Stimulated activated CD4-positive, alpha-beta T cell treated with anti-CD3 and anti-CD28 coated beads, Interleukin-1b, Interleukin-23, amount 100 ng/mL, for 24 hours (primary cell): ENCODE results near the gene IP6K1.
A peak's percentile ranks its signal among the peaks of the same experiment; 100 is the strongest.
"Not testable (repeated sequence)": the region's sequence is repeated elsewhere in the genome, so short reads cannot be mapped to it uniquely, and the experiment has no call there.

Experiments used
- DNase-seq, 4 experiments: peaks; one replicate each; pipeline ENCODE4 v3.0.0-alpha.2; 2020; ENCODE audit warnings: low read depth in 4 of 4, low spot score in 1 of 4

The IP6K1 gene

DNA sequence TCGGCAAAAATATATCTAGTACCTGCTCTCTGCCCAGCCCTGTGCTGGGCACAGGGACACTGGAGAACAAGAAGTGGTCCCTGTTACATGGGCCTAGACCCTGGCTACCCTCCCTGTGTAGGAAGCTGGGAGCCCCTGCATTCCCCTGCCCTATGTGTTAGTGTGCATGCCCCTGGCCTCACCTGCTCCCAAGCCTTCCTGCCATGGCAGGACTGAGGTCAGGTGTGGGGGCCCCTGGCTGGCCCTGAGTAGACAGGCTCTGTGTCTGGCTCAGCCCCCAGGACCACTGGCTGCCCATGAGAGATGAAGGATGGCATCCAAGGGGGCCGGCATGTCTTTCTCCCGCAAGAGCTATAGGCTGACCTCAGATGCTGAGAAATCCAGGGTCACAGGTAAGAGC is 95.5 kb downstream of the IP6K1 start:
- DNase-seq: not testable (repeated sequence)

DNA sequence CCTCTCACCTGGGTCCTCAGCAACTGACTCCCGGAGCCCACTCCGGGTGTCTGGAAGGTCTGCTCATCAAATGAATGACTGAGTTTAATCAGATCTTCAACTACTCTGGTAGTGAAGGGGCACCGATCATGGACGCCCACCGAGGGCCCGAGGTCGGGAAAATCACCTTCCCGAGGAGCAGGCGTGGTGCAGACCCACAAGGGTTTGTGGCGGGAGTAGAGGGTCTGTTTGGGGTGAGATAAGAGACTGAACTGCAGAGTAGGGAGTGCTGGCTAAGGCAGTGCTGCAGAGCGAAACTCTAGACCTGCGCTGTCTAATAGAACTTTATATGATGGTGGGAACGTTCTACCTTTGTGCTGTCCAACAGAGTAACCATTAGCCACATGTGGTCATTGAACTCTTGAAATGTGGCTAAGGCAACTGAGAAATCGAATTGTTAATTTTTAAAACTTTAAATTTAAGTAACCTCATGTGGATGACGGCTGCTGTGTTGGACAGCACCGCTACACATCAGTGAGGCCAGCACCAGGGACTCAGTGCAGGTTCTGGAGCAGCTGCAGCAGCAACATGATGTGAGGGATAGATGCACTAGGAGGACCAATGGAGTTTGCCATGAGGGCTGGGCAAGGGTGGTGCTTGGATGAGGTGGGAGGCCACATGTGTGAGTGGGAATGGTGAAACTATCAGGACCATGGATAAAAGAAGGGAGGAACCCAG is 96.3 kb downstream of the IP6K1 start:
- not testable (repeated sequence) for DNase-seq

GRCh38 chr3:49689046-49689907 is 97.1 kb downstream of the IP6K1 start, which contains the start of the genes MST1 and RNF123:
MST1 (minus strand) TSS chr3:49689474; CDS start chr3:49688691, 783 bp downstream.
RNF123 (plus strand) TSS chr3:49689557; CDS start chr3:49691166, 1,609 bp downstream.
- DNase-seq: peak; percentile 85 to 89 (median 88)

DNA sequence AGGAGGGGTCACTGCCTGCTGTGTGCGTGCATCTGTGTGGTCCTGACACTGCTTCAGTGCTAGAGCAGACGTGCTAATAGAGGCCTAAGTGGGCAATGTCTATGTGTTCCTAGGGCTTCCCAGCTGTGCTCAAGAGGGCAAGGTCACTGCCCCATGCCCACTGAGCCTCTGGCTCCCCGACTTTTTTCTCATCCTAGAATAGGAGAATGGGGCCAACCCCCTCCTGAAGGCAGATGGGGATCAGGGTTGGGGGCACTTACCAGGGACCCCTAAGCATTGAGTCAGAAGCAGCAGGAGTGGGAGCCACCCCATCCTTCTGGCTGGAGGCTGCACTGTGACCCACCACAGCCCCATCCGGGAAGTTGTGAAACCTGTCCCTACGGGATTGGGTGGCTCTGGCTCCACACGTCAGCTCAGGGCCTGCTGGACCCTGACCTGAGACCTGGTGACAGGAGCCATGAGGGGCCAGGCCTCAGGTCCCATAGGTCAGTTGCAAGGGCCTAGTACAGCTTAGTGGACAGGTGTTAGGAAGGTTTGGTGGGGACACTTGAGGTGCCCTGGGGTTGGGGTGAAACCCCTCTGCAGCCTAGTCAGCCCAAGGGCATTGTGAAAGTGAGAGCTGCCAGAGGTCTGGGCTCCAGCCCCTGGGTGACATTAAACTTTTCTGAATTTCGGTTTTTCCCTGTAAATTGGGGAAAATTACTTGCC is 97.8 kb downstream of the IP6K1 start:
- not testable (repeated sequence) for DNase-seq

- DNase-seq: not testable (repeated sequence)
Observed at GRCh38 chr3:49687424-49687795, 98.9 kb downstream of the IP6K1 start.

GRCh38 chr3:49686769-49687423 is 99.4 kb downstream of the IP6K1 start:
- DNase-seq: peak in 2 of 4 experiments; percentile 19 to 43

- DNase-seq: peak in 1 of 4 experiments; percentile 20
Observed at GRCh38 chr3:49686346-49686745, 100.0 kb downstream of the IP6K1 start.

GRCh38 chr3:49685846-49686245 is 100.5 kb downstream of the IP6K1 start:
- DNase-seq: not testable (repeated sequence)

- not testable (repeated sequence) for DNase-seq
Observed at GRCh38 chr3:49685103-49685502, 101.2 kb downstream of the IP6K1 start.

- DNase-seq: not testable (repeated sequence)
Observed at GRCh38 chr3:49684453-49684852, 101.9 kb downstream of the IP6K1 start.

GRCh38 chr3:49683162-49683561 is 103.2 kb downstream of the IP6K1 start:
- DNase-seq: no peak

DNA sequence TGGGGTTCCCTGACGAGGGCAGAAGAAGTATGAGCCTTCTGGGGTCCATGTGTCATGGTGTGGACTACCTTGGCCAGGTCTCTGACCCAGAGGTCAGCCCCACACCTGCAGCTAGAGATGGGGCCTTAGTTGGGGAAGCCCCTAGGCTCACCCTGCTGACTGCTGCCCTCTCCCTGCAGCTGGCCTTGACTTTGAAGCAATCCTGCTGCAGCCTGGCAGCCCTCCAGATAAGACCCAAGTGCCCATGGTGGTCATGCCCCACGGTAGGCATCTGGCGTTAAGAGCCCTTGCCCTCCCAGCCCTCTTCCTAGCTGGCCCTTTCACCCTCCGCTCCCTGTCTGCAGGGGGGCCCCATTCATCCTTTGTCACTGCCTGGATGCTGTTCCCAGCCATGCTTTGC is 104.8 kb downstream of the IP6K1 start:
- DNase-seq: no peak

- DNase-seq: no peak
Observed at GRCh38 chr3:49681232-49681522, 105.2 kb downstream of the IP6K1 start.

- DNase-seq: no peak
Observed at GRCh38 chr3:49680493-49681231, 105.7 kb downstream of the IP6K1 start.

DNA sequence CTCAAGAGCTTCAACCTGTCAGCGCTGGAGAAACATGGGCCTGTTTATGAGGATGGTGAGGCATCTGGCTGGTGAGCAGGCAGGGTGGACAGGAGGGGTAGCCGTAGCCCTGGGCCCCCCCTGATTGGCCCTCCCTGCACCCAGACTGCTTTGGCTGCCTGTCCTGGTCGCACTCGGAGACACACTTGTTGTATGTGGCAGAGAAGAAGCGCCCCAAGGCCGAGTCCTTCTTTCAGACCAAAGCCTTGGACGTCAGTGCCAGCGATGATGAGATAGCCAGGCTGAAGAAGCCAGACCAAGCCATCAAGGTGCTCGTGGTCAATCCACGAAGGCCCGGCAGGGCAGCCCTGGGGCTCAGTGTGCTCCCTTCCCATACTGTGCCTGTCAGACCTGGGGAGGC is 110.4 kb downstream of the IP6K1 start:
- no peak for DNase-seq

DNA sequence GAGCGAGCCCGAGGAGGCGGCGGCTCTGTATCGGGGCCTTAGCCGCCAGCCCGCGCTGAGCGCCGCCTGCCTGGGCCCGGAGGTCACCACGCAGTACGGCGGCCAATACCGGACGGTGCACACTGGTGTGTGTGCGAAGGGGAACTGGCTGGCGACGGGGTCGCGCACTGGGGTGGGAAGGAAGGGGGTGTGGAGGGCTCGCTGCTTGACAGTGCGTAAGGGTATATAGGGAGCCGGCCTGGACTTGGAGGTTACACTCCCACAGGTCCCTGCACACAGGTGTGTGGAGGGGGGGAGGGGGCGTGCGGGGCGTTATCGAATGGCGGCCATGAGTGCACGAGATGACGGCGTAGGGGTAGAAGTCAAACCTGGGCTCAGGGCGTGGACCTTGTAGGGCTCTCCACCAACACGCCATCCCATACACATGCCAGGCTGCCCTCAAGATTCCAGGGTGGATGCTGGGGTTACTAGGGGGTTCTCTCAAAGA is 111.8 kb downstream of the IP6K1 start:
- peak in 1 of 4 experiments; percentile 17 for DNase-seq
